HEK293T (cell line): ENCODE results near the gene VAV2.

Experiments
- CTCF ChIA-PET: fragments of 350-600 bp; formaldehyde crosslinking; extraction: SDS; loops from one replicate; lab custom pipeline; 2021; ENCODE audit warnings: antibody characterized with exemption, inconsistent platforms; lab: Yijun Ruan, JAX
- POLR2A ChIA-PET: fragments of 350-600 bp; formaldehyde crosslinking; extraction: SDS; loops from one replicate; lab custom pipeline; 2020; ENCODE audit warnings: antibody characterized with exemption, inconsistent platforms; lab: Yijun Ruan, JAX
- DNase-seq: peaks from one replicate; pipeline ENCODE4 v3.0.0; 2012; ENCODE audit warnings: mixed read lengths; ENCODE audit errors: extremely low spot score
- ARNT ChIP-seq: fragments of 450-650 bp; IDR thresholded peaks from 2 replicates; pipeline ENCODE4 v1.6.1; 2017; ENCODE audit warnings: mild to moderate bottlenecking
- BHLHE40 ChIP-seq: fragments of 450-650 bp; IDR thresholded peaks from 2 replicates; pipeline ENCODE4 v1.6.1; 2016; ENCODE audit warnings: mild to moderate bottlenecking, moderate library complexity, borderline replicate concordance
- CTBP1 ChIP-seq: fragments of 450-650 bp; IDR thresholded peaks from 2 replicates; pipeline ENCODE4 v1.6.1; 2016; ENCODE audit warnings: borderline replicate concordance
- ELF4 ChIP-seq: fragments of 450-650 bp; IDR thresholded peaks from 2 replicates; pipeline ENCODE4 v1.6.1; 2017; ENCODE audit warnings: antibody characterized with exemption
- FOXA1 ChIP-seq: fragments of 450-650 bp; IDR thresholded peaks from 2 replicates; pipeline ENCODE4 v1.6.1; 2016; ENCODE audit warnings: mild to moderate bottlenecking
- FOXK2 ChIP-seq: fragments of 450-650 bp; IDR thresholded peaks from 2 replicates; pipeline ENCODE4 v1.6.1; 2016; ENCODE audit warnings: mild to moderate bottlenecking
- FOXM1 ChIP-seq: fragments of 450-650 bp; IDR thresholded peaks from 2 replicates; pipeline ENCODE4 v1.6.1; 2017; ENCODE audit warnings: mild to moderate bottlenecking, borderline replicate concordance
- HDGF ChIP-seq: fragments of 450-650 bp; IDR thresholded peaks from 2 replicates; pipeline ENCODE4 v1.6.1; 2017; ENCODE audit warnings: antibody characterized with exemption, borderline replicate concordance
- L3MBTL2 ChIP-seq: fragments of 450-650 bp; conservative IDR thresholded peaks from 2 replicates; pipeline ENCODE4 v1.6.1; 2016; ENCODE audit warnings: mild to moderate bottlenecking
- LEF1 ChIP-seq: fragments of 450-650 bp; IDR thresholded peaks from 2 replicates; pipeline ENCODE4 v1.6.1; 2017; ENCODE audit warnings: mild to moderate bottlenecking, borderline replicate concordance
- NFRKB ChIP-seq: fragments of 450-650 bp; IDR thresholded peaks from 2 replicates; pipeline ENCODE4 v1.6.1; 2016; ENCODE audit warnings: mild to moderate bottlenecking, moderate library complexity
- PKNOX1 ChIP-seq: fragments of 450-650 bp; IDR thresholded peaks from 2 replicates; pipeline ENCODE4 v1.6.1; 2016
- SP1 ChIP-seq: fragments of 450-650 bp; IDR thresholded peaks from 2 replicates; pipeline ENCODE4 v1.6.1; 2017
- SUZ12 ChIP-seq: fragments of 450-650 bp; IDR thresholded peaks from 2 replicates; pipeline ENCODE4 v1.6.1; 2016; ENCODE audit warnings: mild to moderate bottlenecking
- TARDBP ChIP-seq: fragments of 450-650 bp; IDR thresholded peaks from 2 replicates; pipeline ENCODE4 v1.6.1; 2016
- ZNF384 ChIP-seq: fragments of 450-650 bp; IDR thresholded peaks from 2 replicates; pipeline ENCODE4 v1.6.1; 2016

VAV2 gene

GRCh38 chr9:133792721-133793470 is 199.2 kb downstream of the VAV2 start:
- POLR2A ChIA-PET, result no interaction called here
- TF ChIP-seq HDGF, result no peak
- TF ChIP-seq FOXK2, result no peak
- no peak for TF ChIP-seq L3MBTL2
- TF ChIP-seq CTBP1, result no peak
- no peak for TF ChIP-seq NFRKB
- TF ChIP-seq SUZ12, result no peak
- TF ChIP-seq BHLHE40, result no peak
- TF ChIP-seq TARDBP, result no peak
- TF ChIP-seq ZNF384, result no peak
- no peak for TF ChIP-seq PKNOX1
- no peak for TF ChIP-seq ARNT
- TF ChIP-seq LEF1, result no peak
- no peak for TF ChIP-seq SP1
- no peak for TF ChIP-seq ELF4
- CTCF ChIA-PET, result interaction anchor here (0.6 to 2.0 kb wide), 2 partner anchors 201 to 683 kb away, joined by 3 to 9 read pairs; no protein-coding TSS in a partner anchor
- DNase-seq, result peak; percentile 80

GRCh38 chr9:133791735-133792649 is 200.1 kb downstream of the VAV2 start:
- DNase-seq, result no peak
- ChIA-PET POLR2A (no interaction called here), CTCF (interaction anchor here (2.0 kb wide), 1 partner anchor 202 kb away, joined by 9 read pairs; no protein-coding TSS in a partner anchor)
- TF ChIP-seq ZNF384, result no peak
- TF ChIP-seq CTBP1, result no peak
- TF ChIP-seq FOXK2, result no peak
- no peak for TF ChIP-seq NFRKB
- TF ChIP-seq ARNT, result no peak
- no peak for TF ChIP-seq L3MBTL2
- no peak for TF ChIP-seq PKNOX1
- TF ChIP-seq SP1, result no peak
- no peak for TF ChIP-seq BHLHE40

GRCh38 chr9:133791069-133791468 is 201.1 kb downstream of the VAV2 start:
- TF ChIP-seq PKNOX1, result no peak
- no peak for TF ChIP-seq ELF4
- TF ChIP-seq SUZ12, result no peak
- no peak for TF ChIP-seq TARDBP
- no peak for TF ChIP-seq ARNT
- no peak for TF ChIP-seq FOXK2
- TF ChIP-seq FOXA1, result no peak
- no peak for TF ChIP-seq LEF1
- no peak for TF ChIP-seq CTBP1
- no peak for TF ChIP-seq BHLHE40
- no peak for TF ChIP-seq SP1
- no peak for TF ChIP-seq HDGF
- no peak for TF ChIP-seq ZNF384
- TF ChIP-seq NFRKB, result no peak
- TF ChIP-seq FOXM1, result no peak
- no peak for TF ChIP-seq L3MBTL2
- POLR2A ChIA-PET, result no interaction called here
- DNase-seq, result no peak
- CTCF ChIA-PET, result no interaction called here

- no peak for DNase-seq
- ChIA-PET POLR2A (no interaction called here), CTCF (no interaction called here)
- TF ChIP-seq FOXM1 (no peak), ZNF384 (no peak), LEF1 (no peak)
Observed at GRCh38 chr9:133789778-133790177, 202.3 kb downstream of the VAV2 start.

- CTCF ChIA-PET, result no interaction called here
- no peak for DNase-seq
- no peak for TF ChIP-seq PKNOX1
- no peak for TF ChIP-seq FOXK2
- TF ChIP-seq SUZ12, result no peak
- TF ChIP-seq BHLHE40, result no peak
- no peak for TF ChIP-seq FOXM1
- no peak for TF ChIP-seq SP1
- TF ChIP-seq TARDBP, result no peak
- no peak for TF ChIP-seq LEF1
- no peak for TF ChIP-seq ELF4
- no peak for TF ChIP-seq ZNF384
- TF ChIP-seq NFRKB, result no peak
- TF ChIP-seq FOXA1, result no peak
- no peak for TF ChIP-seq ARNT
- TF ChIP-seq CTBP1, result no peak
- no peak for TF ChIP-seq L3MBTL2
- POLR2A ChIA-PET, result no interaction called here
Observed at GRCh38 chr9:133788819-133789717, 203.1 kb downstream of the VAV2 start.
